ENCODE measurements around the gene TCHH.

TCHH gene

DNA sequence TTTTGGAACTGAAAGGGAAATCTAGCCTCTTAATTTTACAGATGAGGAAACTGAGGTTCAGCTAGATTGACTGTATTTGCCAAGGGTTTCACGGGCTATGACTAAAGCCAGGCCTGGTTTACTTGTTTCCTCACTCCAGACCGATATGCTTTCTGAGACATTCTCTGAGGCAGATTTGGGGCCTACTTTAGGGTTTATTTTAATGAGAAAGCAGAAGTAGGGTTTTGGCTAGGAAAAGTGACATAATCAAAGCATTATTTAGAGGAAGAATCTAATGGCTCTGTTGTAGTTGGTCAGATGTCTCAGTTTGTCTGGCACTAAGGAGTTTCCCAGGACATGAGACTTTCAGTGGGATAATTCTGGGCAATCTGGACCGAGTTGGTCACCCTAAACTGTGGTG, 45.3 kb upstream of the TCHH start:
- Histone ChIP-seq H3K36me3 (ENCODE audit: low read length) (no peaks in the 10 kb centered on the region), H3K79me2 (ENCODE audit: insufficient read depth, low read length) (no peaks in the 10 kb centered on the region), H3K9me3 (ENCODE audit: insufficient read depth, low read length) (no peaks in the 10 kb centered on the region), H3F3A (ENCODE audit: insufficient read depth) (no peaks in the 10 kb centered on the region), H3K4me3 (ENCODE audit: insufficient read depth, low read length, poor library complexity, severe bottlenecking) (no peak overlapping the region), H2AFZ (ENCODE audit: low read depth, low read length, severe bottlenecking) (no peak overlapping the region), H3K4me2 (ENCODE audit: low read depth, low read length, poor library complexity, severe bottlenecking) (no peak overlapping the region), H3K9ac (ENCODE audit: low read length) (no peak overlapping the region), H3K27me3 (ENCODE audit: low read length) (no peaks in the 10 kb centered on the region), H3K27ac (ENCODE audit: low read depth, low read length) (no peak overlapping the region), H4K20me1 (ENCODE audit: low read depth, low read length) (no peaks in the 10 kb centered on the region), H3K9me2 (replicated peaks; ENCODE audit: insufficient read depth, low read length) (no peaks in the 10 kb centered on the region)
- TF ChIP-seq CTCF (IDR thresholded peaks at IDR 0.05; ENCODE audit: insufficient read depth, low read length, poor library complexity, severe bottlenecking): no peak
- TF ChIP-seq EZH2phosphoT487 (conservative IDR thresholded peaks at IDR 0.05; ENCODE audit: low read length): no peak

- Histone ChIP-seq H3K27ac (ENCODE audit: low read depth, low read length) (no peak within 1 kb of the TSS), H3K79me2 (ENCODE audit: insufficient read depth, low read length) (no peaks in the 10 kb centered on the region), H3F3A (ENCODE audit: insufficient read depth) (no peaks in the 10 kb centered on the region), H3K4me3 (ENCODE audit: insufficient read depth, low read length, poor library complexity, severe bottlenecking) (no peak within 1 kb of the TSS), H3K27me3 (ENCODE audit: low read length) (no peaks in the 10 kb centered on the region), H4K20me1 (ENCODE audit: low read depth, low read length) (no peaks in the 10 kb centered on the region), H3K36me3 (ENCODE audit: low read length) (no peaks in the 10 kb centered on the region), H3K4me2 (ENCODE audit: low read depth, low read length, poor library complexity, severe bottlenecking) (no peak within 1 kb of the TSS), H3K9me2 (replicated peaks; ENCODE audit: insufficient read depth, low read length) (no peaks in the 10 kb centered on the region), H2AFZ (ENCODE audit: low read depth, low read length, severe bottlenecking) (no peak within 1 kb of the TSS), H3K9ac (ENCODE audit: low read length) (no peak within 1 kb of the TSS), H3K9me3 (ENCODE audit: insufficient read depth, low read length) (no peaks in the 10 kb centered on the region)
- TF ChIP-seq EZH2phosphoT487 (conservative IDR thresholded peaks at IDR 0.05; ENCODE audit: low read length): no peak
- TF ChIP-seq CTCF (IDR thresholded peaks at IDR 0.05; ENCODE audit: insufficient read depth, low read length, poor library complexity, severe bottlenecking): no peak
Measured at GRCh38 chr1:152159144-152159543, 43.9 kb upstream of the TCHH start, which contains the start of gene RPTN. TSS of gene RPTN (minus strand) at chr1:152159228. CDS start at chr1:152157889, 1,339 bp downstream.

GRCh38 chr1:152153996-152154395, 38.8 kb upstream of the TCHH start:
- H3K9ac ChIP-seq (ENCODE audit: low read length): no peak overlapping the region
- TF ChIP-seq CTCF (IDR thresholded peaks at IDR 0.05; ENCODE audit: insufficient read depth, low read length, poor library complexity, severe bottlenecking): no peak
- no peak for TF ChIP-seq EZH2phosphoT487 (conservative IDR thresholded peaks at IDR 0.05; ENCODE audit: low read length)

More at GRCh38 chr1:152153996-152154395, 38.8 kb upstream of the TCHH start:
- H2AFZ ChIP-seq (ENCODE audit: low read depth, low read length, severe bottlenecking): no peak overlapping the region
- 0 out of 2 replicates have a peak, but pooled peaks cover 5% of the 10 kb centered on the region for H3K27me3 ChIP-seq (ENCODE audit: low read length)
- H3K79me2 ChIP-seq (ENCODE audit: insufficient read depth, low read length): no peaks in the 10 kb centered on the region
- H4K20me1 ChIP-seq (ENCODE audit: low read depth, low read length): no peaks in the 10 kb centered on the region
- no peaks in the 10 kb centered on the region for H3K9me2 ChIP-seq (replicated peaks; ENCODE audit: insufficient read depth, low read length)
- H3F3A ChIP-seq (ENCODE audit: insufficient read depth): no peaks in the 10 kb centered on the region
- no peak overlapping the region for H3K4me2 ChIP-seq (ENCODE audit: low read depth, low read length, poor library complexity, severe bottlenecking)
- H3K9me3 ChIP-seq (ENCODE audit: insufficient read depth, low read length): 0 out of 2 replicates have a peak, but pooled peaks cover 2% of the 10 kb centered on the region
- no peak overlapping the region for H3K27ac ChIP-seq (ENCODE audit: low read depth, low read length)
- no peak overlapping the region for H3K4me3 ChIP-seq (ENCODE audit: insufficient read depth, low read length, poor library complexity, severe bottlenecking)
- H3K36me3 ChIP-seq (ENCODE audit: low read length): no peaks in the 10 kb centered on the region
